GM23248 (cell line): ENCODE data around the gene FUT8.

Experiments used
- EZH2 ChIP-seq: fragments of 200-600 bp; sonication (generic); IDR thresholded peaks from 2 replicates; pipeline ENCODE4 v1.6.1; 2018; ENCODE audit warnings: antibody characterized with exemption, mild to moderate bottlenecking; ENCODE audit not compliant: insufficient read depth, poor library complexity, severe bottlenecking
- EZH2phosphoT487 ChIP-seq: fragments of 200-600 bp; sonication (generic); IDR thresholded peaks from 2 replicates; pipeline ENCODE4 v1.6.1; 2018; ENCODE audit warnings: antibody characterized with exemption, moderate library complexity, mild to moderate bottlenecking, low read depth; ENCODE audit not compliant: insufficient read depth

GRCh38 chr14:65513671-65514070 is 101.1 kb downstream of the FUT8 start:
- TF ChIP-seq EZH2 (no peak), EZH2phosphoT487 (no peak)
